OCI-M2 (cell line): ENCODE results near the gene SYT11.
A peak's percentile ranks its signal among the peaks of the same experiment; 100 is the strongest.
"Not testable (repeated sequence)": the region's sequence is repeated elsewhere in the genome, so short reads cannot be mapped to it uniquely, and the experiment has no call there.

Experiments used
- DNase-seq: peaks from one replicate; lab custom pipeline; 2025; ENCODE audit not compliant: unreplicated experiment; lab: John Stamatoyannopoulos, UW

Gene SYT11

DNA sequence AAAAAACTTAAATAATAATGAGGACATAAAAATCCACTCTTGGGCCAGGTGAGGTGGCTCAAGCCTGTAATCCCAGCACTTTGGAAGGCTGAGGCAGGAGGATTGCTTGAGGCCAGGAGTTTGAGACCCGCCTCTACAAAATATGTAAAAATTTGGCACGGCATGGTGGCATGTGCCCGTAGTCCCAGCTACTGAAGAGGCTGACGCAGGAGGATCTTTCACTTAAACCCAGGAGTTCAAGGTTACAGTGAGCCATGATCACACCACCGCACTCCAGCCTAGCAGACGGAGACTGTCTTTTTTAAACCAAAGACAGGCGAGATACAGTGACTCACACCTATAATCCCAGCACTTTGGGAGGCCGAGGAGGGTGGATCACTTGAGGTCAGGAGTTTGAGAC lies 37.1 kb downstream of the SYT11 start:
- DNase-seq, result not testable (repeated sequence)

DNA sequence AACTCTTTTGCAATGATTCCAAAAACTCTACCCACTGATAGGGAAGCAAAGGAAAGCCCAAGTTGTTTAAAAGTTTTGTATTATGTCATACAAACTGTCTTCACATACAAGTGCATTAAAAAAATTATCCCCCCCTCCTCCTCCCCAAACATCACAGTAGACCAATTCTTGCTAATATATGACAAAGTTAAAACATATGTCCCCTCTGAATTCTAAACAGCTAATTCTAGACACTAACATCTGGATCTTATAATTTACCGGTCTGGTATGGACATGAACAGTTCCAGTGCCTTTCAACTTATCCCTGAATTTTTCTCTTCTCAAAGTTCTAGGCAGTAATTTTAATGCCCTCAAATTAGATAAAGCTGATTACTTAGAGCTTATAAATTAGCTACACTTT lies 38.4 kb downstream of the SYT11 start:
- no peak for DNase-seq

DNA sequence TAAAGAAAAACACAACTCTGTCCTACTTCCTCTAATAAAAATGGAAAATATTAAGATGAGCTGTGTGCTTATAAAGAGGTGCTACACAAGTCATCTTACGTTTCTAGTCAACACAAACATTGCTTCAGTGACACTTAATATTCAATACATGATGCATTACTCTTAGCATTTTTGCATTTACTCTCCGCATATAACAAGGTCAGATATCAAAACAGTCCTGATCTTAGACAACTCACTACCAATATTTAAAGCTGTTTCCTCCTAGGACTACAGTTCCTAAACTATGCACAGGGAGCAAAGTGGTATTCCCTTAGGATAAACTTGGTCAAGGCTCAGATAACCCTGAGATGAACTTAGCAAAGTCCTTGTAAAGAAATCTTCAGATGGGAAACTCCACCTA lies 39.5 kb downstream of the SYT11 start:
- DNase-seq, result no peak

DNA sequence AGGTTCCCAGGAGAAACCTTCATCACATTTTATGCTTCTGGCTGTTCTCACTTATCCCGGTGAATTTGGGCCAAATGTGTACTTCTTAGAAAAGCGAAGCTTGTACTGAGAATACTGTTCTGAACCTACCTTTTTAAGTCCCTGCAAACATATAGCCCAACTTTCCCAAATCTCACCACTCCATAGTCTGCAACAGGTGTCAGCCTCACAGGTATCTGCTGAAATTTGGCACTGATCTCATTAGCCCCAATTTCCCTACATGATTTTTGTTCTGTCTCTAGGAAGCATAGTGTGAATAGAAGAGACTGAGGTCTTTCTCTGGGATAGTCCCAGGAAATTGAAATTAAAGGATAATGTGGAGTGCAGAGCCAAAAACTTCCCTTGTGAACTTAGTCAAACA lies 40.3 kb downstream of the SYT11 start:
- DNase-seq, result no peak

DNA sequence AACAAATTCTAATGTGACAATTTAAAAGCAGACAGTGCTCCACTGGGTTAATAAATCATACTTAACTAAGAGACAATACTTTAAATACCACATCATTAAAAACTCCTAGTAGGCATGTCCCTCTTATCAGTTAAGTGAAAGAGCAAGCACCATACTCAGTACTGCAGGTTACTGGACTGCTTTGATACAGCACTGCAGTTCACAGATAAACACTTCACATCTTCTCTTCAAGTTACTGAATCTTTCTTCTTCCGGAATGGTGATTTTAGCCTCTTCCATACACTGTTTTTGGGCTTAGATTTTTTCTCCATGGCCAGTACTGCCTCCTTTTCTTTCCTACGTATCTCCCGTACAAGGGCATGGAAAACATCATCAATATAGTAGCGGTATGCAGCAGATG lies 40.8 kb downstream of the SYT11 start:
- DNase-seq, result no peak

DNA sequence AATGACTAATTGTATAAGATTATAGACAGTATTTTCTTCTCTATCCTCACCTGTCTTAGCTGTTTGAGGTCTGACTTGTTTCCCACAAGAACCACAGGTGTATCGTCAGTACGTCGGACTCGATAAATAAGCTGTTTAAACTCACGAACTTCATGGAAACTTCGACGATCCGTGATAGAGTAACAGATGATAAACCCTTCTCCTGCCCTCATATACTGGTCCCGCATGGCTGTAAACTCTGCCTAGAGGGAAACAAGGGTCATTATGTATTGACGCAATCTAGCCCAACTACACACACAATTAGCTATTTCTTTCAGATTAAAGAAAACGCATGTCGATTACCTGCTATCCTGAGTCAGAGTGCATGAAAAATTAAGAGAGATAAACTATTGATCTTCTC lies 44.9 kb downstream of the SYT11 start:
- DNase-seq, result no peak

DNA sequence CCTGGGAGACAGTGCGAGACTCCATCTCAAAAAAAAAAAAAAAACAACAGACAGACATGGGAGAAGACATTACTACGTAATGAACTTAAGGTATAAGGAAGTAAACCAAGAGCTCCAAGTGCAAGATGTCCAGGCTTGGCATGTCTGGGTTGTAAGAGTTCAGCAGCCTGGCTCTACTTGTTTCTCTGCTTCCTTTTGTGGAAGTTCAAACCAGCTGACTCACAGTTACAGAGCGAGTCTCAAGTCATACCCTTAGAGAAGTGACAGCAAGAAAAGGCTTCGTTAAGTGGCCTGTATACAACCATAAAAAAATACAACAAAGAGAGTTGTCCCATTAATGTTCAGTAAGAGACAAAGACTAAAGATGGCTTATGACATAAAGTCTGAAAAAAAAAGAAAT lies 50.5 kb downstream of the SYT11 start:
- no peak for DNase-seq

DNA sequence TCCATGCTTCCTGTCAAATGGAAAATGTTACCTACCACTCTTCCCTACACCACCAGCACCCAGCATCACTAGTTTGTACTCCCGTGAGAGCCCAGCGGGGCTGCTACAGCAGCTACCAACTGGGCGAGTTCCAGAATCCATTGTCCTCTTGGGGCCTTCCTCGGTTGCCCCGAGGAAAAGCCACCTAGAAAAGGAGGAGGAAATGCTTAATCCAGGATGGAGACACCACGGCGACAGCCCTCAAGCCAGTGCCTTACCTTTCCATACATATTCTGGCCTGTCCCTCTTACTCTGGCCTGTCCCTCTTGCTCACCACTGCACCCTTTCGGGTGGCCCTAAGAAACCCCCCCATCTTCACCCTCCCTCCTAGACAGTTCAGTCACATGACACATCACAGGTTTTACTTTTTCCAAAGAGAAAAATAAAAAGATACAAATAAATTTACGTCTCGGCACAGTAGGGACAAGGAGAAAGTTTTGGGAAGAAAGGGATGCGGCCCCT lies 51.3 kb downstream of the SYT11 start:
- DNase-seq, result no peak

DNA sequence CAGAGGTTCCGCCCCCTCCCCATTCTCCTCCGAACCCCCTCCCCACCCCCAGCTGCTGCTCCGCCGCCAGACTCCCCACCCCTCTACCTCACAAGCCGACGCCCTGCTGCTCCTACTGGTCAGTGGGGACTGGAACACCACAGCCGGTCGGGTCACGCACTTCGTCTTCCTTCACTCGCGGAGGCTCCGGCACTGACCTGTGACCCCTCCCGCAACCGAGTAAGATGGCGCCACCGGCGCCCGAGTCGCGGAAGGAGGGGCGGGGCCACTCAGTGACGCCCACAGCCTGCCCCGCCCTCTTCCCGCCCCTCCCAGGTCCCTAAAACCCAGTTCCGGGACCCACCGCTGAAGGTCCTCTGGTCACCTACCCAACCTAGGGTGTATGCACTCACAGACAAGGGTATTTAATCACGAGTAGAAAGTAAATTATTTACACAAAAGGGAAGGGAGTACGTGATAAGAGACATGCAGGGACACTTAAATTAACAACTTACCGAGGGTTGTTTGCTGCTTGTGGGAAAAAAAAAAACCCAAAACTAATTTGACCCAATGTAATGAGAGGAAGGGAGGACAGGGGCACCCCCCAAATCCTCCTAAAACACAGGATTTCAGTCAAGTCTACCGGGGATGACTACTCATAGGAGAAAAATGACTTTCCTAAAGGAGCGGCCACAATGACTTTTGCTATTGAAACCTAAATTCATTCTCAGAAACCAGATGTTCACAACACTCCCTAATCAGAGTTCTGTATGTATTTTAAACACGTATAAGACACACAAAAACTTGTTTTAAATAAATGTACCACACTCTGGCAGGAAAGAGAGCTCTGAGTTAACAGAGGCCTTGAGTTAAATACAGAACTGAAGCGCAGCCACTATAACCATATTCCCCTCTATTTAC lies 52.0 kb downstream of the SYT11 start, which contains the start of gene RIT1:
TSS of gene RIT1 (minus strand) at position 194 of the 900 bp plus-strand sequence. CDS start 588 bp downstream, outside the sequence.
- peak; percentile 63 for DNase-seq

DNA sequence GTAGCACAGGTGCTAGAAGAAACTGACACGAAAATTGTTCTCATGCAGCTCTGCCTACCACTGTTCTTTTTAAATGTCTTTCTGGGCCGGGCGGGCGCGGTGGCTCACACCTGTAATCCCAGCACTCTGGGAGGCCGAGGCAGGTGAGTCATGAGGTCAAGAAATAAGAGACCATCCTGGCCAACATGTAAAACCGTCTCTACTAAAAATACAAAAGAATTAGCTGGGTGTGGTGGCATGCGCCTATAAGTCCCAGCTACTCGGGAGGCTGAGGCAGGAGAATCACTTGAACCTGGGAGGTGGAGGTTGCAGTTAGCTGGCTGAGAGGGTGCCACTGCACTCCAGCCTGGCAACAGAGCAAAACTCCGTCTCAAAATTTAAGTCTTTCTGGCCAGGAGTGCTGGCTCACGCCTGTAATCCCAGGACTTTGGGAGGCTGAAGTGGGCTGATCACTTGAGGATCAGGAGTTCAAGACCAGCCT lies 52.7 kb downstream of the SYT11 start:
- no peak for DNase-seq

DNA sequence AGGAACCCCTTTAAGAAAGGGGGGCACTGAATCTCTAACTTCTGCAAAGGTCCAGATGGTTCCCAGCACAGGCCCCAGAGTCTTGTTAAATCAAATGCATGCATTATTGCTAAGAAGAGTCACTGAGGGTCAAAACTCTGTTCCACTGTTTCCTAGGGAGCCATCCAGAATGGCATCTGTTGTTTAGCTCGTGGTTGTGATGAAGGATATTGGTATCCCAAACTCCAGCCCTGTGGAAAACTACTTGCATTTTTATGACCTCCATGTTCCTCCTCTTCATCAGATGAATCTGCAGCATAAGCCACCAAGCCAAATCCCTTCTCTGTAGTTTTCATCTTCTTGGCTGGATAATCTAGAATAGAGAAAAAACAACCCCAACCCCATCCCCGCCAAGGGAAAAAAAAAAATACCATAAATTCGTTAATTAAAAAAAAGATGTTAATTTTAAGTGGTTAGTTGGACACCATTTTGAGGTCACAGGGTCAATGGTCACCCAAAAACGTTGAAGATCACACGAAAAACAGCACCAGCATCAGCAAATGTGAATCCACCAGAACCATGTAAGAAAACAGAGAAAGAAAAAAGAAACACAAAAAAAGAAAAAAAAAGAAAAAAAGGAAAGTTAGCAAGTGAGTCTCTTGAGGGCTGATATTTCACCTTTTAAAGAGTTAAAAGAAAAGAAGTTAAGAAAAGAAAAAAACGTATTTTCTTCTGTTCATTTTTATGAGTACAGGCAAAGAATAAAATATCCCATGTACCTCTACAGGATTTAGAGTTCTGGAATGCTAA lies 54.8 kb downstream of the SYT11 start:
- DNase-seq, result no peak

DNA sequence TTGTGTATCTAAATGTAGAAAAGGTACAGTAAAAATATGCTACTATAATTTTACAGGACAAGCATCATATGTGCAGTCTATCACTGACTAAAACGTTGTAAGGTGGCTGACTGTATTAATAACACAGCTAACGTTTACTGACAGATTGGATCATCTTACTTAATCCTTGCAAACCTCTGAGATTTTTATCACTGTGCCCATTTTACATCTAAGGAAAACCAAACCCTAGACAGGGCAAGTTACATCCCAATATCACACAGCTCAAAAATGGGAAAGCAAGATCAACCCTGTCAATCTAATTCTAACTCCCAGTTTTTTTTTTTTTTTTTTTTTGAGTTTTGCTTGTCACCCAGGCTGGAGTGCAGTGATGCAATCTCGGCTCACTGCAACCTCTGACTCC lies 59.3 kb downstream of the SYT11 start:
- DNase-seq, result no peak

DNA sequence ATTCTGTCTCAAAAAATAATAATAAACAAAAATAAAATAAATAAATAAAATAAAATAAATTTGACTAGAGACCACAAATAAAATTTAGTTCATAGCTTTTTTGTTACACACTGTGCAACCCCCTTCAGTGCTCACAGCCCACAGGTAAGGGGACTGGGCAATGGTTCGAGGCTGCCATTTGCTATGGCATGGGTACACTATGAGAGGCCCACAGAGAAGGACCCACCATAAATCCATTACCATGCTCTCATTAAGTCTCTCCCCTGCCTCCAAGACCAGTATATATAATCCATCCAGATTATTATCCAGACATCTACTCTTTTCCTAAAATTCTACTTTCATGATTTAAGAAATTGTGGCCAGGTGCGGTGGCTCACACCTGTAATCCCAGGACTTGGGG lies 60.4 kb downstream of the SYT11 start:
- no peak for DNase-seq

DNA sequence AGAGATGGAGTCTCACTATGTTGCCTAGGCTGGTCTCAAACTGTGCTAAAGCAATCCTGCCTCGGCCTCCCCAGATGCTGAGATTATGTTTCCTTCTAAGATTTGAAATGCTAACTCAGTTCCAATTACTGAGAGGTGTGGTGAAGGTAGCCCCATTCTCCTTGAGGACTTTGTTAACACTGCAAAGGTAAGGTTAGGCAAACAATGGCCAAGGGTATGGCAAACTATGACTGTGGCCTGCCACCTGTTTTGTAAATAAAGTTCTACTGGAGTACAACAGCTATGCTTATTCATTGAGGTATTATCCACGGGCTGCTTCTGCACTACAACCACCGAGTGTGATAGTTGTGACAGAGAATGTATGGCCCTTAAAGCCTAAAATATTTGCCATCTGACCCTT lies 61.4 kb downstream of the SYT11 start:
- DNase-seq, result no peak

DNA sequence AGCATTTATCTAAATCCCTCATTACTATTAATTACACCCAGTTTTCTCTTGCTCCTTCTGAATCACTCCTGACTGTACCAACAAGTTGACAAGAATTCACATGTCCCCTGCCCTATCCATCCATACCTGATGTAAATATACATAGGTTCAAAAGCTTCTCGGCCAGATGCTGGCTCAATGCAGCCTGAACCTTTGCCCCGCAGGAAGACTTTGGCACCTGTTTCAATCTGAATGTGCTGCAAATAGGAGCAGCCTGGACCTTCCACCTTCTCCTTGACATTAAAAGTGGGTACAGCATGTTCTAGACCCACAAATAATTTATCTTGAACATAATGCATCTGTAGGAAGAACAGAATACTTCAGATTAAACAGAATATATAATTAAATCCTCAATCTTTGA lies 66.1 kb downstream of the SYT11 start:
- no peak for DNase-seq

DNA sequence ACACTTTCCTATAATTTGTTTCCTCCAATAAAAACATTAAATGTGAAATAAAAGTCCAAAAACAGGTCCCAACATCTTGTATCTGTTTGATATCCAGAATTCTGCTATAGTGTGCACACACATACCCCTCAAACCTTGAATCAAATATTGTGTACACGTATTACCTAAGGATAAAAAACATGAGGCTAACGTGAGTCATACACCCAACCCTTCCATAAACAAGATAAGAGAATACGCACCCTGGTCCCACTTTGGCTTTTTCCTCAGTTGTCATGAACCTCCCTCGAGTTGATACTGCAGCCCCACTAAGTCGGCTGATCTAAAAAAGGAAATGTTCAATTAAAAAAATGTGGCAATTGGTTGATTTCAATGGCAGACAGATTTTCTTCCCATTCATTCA lies 69.7 kb downstream of the SYT11 start:
- no peak for DNase-seq

DNA sequence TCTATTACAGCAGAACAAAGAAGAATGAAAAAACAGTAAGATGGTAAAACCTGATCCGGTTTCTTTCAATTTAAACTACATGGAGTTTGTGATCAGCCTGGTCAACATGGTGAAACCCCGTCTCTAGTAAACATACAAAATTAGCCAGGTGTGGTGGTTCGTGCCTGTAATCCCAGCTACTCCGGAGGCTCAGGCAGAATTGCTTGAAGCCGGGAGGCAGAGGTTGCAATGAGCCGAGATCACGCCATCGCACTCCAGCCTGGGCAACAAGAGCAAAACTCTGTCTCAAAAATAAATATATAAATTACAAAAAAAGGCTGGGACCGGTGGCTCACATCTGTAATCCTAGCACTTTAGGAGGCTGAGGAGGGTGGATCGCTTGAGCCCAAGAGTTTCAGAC lies 71.4 kb downstream of the SYT11 start:
- DNase-seq, result not testable (repeated sequence)

DNA sequence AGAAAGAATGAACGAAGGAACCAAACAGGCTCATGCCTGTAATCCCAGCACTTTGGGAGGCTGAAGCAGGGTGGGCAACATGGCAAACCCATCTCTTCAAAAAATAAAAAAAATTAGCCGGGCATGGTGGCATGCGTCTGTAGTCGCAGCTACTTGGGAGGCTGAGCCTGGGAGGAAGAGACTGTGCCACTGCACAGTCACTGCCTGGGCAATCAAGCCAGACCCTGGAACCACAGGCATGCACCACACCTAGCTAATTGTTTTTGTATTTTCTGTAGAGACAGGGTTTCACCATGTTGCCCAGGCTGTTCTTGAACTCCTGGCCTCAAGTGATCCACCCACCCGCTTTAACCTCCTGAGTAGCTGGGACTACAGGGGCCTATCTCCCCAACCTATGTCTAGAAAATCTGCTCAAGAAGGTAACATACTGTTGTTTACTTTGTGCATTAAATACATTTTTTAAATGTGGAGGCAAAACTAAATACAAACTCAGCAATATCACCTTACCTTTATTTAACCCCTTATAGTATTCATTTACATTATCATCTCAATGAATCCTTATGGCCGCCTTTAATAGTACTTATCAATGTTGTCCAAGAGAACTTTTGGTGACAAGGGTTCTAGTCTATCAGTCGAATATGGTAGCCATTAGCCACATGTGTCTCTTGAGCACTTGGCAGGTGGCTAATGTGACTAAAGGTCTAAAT lies 72.1 kb downstream of the SYT11 start:
- DNase-seq, result no peak

DNA sequence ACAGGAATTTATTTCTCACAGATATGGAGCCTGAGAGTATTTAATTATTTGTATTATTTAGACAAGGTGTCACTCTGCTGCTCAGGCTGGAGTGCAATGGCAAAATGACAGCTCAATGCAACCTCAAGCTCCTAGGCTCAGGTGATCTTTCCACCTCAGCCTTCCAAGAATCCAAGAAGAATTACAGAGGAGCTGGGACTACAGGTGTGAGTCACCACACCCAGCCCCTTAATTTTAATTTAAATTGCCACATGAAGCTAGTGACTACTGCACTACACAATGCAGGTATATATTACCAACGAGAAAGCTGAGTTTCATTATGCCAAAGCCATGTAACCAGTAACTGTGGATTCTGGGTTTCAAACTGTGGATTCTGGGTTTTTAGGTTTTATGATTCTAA lies 72.7 kb downstream of the SYT11 start:
- DNase-seq, result no peak

DNA sequence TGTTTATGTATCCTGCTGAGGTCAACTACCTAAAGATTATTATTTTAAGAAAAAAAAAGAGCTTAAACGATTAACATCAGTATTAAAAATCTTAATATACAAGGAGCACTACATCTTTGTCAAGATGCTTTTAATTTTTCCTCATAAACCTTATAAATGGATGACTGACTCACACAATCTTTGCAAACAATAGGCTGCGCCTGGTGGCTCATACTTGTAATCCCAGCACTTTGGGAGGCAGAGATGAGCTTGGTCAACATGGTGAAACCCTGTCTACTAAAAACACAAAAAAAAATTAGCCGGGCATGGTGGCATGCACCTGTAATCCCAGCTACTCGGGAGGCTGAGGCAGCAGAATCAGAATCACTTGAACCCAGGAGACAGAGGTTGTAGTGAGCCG lies 73.1 kb downstream of the SYT11 start:
- DNase-seq, result no peak

DNA sequence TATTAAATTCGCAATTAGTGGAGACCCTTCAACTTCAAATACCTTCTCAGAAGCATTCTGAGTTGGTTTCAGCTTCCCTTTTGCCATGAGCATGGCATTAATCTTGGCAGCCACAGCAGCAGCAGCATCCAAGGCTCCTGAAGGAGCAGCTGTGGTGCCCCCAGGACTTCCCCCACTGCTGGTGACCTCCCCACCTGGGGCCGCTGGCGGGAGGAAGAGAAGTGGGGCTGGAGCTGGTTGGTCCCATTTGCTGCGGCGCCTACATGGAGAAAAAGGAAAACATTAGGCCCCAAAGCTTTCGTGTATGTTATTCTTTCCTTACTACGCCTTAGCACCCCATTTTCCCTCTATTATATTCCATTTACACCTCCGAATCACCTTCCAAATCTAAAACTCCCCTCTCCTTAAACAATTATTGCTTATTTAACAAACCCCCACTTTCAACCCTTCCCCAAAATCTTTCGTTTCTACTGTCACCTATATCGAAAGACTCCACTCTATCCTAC lies 74.3 kb downstream of the SYT11 start:
- no peak for DNase-seq
